CD1c-positive myeloid dendritic cell (primary cell): ENCODE measurements around the gene SIN3A.

ENCODE experiments used
- DNase-seq: peaks from one replicate; pipeline ENCODE4 v3.0.0-alpha.2; 2016; ENCODE audit errors: extremely low spot score

Gene SIN3A

DNA sequence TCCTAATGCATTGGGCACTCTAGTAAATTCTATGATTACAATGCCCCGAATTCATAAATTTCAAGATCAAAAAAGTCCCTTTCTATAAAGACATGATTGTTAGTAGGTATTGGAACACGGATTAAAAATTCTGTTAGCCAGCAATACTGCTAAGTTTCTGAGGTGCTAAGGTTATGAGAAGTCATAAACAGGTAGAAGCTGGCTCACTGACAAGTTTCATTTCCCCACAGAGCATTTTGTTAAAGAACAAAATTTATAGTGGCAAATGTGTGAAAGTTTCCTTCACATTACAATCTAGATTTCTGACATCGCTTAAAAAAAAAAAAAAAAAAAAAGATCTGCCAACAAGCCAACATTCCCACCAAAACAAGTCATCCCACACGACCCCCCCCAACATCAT lies 70.7 kb downstream of the SIN3A start:
- DNase-seq = no peak

DNA sequence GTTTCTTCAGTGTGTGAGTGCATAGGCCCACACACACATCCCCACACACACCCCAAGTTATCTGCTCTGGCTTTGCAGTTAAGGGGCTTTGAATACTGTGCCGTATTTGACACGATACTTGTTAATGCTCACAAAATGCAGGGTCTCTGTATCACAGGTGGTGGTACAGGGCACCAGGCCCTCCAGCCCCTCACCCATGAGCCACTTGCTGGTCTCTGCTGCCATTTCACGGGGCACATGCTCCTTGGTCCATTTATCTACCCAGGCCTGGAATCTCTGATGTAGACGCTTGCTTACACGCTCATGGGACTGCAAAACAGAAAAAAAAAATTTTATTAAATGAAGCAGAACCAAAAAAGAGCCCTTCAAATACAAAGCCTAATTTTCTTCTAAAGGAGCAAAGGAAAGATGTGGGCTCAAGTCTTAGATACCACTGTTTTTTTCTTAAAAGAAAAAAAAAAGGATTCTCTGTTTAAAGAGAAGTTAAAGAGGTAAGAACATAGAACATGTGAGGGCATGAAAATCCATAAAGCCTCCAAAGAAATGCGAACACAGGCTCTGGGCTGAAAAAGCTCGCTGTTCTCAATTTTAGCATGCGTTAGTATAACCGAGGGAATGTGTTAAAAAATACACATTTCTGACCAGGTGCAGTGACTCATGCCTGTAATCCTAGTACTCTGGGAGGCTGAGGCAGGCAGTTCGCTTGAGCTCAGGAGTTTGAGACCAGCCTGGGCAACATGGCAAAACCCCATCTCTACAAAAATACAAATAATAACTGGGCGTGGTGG lies 79.4 kb downstream of the SIN3A start:
- no peak for DNase-seq

DNA sequence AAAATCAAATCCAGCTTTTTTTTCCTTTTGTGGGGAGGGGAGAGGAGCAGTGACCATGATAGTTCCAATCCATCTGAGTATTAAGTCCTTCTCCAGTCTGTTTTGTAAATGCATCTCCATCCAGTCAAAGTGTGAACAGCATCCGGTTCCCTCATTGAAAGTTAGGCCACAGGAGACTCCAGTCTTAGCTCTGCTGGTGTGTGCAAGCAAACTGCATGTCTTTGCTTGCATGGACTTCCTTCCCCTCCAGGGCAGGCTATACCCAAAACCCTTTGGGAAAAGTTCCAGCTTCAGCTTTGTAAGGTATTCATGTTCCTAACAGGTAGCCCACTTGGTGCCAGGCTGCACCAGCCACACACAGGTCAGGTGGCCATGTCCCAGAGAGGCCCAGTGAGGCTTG lies 80.0 kb downstream of the SIN3A start:
- no peak for DNase-seq

DNA sequence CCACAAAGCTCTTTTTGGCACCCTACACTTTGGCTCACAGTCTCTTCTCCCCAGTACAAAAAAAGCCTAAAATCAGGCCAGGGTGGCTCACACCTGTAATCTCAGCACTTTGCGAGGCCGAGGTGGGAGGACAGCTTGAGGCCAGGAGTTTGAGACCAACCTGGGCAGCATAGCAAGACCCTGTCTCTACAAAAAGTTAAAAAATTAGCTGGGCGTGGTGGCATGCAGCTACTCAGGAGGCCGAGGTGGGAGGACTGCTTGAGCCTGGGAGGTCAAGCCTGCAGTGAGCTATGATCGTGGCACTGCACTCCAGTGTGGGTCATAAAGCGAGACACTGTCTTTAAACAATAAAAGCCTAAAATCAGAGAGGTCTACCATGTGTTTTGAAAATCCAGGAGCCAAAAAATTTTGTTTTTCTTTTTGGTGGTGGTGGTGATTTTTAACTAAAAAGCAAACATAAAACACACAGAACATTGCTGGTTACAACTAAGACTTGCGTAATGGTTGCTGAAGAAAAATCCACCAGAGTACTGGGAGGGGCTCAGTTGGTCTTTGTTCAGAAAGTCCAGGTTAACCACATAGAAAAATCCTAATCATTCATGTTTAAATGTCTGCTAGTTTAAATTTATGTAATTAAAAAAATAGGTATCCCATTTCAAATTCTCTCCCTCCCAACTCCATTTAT lies 81.5 kb downstream of the SIN3A start:
- DNase-seq = no peak

DNA sequence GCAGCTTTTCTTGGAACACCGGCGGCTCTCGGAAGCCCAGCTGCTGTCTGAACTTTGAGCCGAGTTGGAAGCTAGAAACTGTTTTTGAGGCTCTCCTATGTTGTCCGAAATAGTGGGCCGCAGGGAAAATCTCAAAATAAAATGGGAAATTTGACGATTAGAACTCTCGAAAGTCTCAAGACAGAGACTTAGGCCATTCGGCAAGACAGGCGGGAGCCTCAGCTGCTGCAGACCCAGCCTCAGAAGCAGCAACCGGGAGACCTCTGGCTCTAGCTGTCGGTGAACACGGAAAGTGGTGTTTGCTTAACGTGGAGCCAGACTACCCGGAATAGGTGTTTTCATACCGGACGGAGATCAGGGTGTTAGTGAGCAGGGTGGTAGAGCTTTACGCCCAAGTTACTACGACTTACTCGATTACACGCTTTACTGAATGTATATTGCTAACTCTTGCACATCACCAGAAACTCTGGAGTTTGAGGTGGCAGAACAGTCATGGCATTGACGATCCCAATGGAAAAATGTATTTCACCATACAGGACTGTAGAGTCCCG lies 82.7 kb downstream of the SIN3A start:
- DNase-seq = no peak

DNA sequence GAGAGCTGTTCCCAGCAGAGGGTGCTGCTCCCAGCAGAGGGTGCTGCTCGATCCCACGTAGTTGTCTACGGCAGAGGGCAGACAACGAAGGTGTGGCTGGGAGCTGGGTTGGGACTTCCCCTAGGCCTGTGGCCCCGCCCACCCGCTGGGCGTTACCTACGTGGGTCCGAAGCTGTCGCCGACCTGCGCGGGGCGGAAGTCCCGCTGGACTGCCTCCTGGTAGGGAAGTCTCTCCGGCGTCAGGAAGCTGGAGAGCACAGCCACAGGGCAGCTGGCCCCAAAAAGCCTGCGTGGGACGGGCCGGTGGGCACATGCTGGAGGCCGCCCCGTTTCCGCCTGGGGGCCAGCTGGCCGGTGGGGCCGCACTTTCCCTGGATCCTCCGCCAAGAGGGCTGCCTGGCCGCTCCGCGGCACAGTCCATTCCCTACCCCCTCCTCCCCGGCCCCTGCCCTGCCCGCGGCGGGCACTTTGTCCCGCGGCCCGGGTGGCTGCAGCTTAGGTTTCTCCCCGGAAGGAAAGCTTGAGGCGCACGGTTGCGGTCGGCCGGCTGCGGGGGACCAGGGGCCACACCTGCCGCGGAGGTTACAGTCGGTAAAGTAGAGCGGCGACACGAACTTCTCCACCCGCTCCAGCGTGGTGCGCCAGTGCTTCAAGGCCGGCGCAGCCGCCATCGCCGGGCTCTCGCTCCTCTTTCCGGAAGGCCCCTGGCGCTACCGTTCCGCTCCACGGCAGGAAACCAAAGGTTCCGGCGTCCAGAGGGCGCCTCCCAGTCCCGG lies 83.4 kb downstream of the SIN3A start, which contains the start of gene MAN2C1:
Gene MAN2C1 (minus strand): TSS at position 695 of the 776 bp plus-strand sequence. CDS start 24 bp downstream, at position 671.
- peak; percentile 98 for DNase-seq

DNA sequence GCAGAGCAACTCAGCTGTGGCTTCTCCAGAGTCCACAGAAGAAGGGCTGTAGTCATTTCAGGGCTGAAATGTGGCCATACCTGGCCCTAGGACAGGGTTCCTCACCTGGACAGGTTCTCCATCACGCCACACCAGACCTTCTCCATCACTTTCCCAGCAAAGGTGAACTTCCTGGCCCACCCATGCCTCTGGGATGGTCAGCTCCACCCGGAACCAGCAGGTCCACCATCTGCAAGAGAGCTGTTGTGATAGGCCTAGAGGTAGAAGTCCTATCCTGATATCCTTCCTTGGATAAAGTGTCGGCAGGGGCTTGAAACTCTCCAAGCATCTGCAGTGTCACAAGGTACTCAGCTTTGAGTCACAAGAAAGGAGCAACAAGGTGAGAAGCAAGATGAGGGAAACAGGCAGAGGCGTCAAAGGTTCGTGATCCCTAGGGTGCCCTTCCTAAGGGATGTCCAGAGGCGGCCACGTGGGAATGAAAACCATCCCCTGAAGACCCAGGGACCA lies 84.0 kb downstream of the SIN3A start:
- DNase-seq = no peak

DNA sequence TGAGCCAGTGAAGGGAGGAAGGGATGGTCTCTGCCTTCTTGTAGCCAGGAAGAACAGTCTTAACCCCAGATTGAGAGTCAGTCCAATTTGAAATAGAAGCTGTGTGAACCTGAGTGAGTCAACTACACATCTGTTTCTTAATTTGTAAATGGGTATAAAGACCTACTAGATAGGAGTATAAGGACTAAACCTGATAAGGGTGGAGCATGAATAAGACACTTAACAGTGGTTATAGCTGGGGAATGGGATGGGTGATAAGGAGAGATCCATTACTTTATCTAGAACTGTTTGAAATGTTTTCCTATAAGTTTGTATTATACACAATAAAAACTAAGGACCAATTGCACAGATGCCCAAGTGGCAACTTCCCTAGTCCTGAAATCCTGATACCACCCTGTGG lies 84.5 kb downstream of the SIN3A start:
- DNase-seq = no peak

DNA sequence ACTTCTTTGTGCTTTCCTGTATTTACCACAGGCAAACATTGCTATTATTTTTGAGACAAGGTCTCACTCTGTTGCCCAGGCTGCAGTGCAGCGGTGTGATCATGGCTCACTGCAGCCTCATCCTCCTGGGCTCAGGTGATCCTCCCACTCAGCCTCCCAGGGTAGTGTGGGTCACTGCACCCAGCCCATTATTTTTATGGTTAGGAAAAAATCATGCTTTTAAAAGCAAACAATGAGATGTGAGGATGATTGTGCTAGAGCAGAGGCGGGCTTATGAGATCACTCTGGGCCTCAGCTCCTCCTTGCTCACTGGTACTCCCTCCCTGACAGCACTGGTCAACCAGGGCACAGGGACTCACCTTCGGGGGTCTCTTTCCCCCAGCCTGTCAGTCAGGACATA lies 85.3 kb downstream of the SIN3A start:
- no peak for DNase-seq

DNA sequence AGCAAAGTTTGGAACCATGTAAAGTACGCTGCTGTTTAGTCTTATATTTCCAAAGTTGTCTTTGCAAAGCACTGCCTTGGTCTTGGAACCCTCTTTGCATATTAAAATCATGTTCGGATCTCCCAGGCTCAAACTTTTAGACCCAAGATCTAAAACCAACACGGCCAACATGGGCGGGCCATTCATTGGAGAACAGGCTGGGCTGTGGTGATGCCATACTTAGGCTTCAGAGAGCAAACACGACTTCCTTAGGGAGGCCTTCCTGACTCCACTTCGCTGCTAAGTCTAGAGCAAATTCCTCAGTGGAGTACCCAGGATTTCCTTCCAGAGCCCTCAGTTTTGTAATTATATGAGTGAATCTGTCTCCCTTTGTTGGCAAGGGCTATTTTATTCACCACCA lies 86.6 kb downstream of the SIN3A start:
- DNase-seq = no peak

DNA sequence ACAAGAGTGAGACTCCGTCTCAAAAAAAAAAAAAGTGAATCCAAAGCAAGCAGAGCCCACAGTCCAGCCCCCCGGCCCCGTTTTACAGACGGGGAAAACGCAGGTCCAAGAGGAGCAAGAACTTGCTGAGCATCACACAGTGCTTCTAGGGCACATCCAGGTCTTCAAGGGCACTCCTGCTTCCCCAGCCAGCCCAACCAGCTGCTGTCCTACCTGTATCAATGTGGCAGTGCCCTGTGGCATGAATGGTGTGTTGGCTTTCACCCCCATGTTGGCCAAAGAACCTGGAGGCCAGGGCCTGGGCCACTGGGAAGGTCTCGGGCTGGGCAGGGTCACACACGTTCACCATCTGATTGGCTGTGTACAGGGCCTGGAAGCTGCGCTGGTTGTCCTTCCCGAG lies 87.7 kb downstream of the SIN3A start:
- DNase-seq = no peak

DNA sequence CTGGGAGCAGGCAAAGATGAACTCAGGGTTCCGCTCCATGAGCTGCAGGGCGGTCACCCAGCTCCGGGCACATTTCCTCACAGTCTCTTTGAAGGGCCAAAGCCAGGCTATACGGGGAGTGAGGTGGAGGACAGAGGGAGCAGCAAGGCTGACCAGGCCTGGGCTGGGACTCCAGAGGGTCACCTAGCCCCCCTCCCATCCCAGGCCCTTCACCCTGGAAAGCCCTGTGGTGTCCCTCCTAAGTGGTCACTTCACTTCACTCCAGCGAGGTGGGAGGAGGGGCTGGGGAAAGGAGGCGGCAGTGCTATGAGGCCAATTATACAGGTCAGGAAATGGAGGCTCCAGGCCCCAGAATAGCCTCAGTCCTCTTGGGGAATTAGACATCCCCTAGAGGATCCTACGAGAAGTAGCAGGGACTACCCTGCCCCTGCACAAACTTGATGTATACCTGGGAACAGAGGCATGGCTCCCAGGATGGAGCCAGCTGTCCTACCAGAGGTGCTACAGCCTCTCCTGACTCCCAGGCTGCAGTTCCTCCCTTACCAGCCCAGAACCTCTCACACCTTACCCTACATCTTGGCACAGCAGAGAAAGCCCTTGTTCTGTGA lies 88.7 kb downstream of the SIN3A start:
- no peak for DNase-seq

DNA sequence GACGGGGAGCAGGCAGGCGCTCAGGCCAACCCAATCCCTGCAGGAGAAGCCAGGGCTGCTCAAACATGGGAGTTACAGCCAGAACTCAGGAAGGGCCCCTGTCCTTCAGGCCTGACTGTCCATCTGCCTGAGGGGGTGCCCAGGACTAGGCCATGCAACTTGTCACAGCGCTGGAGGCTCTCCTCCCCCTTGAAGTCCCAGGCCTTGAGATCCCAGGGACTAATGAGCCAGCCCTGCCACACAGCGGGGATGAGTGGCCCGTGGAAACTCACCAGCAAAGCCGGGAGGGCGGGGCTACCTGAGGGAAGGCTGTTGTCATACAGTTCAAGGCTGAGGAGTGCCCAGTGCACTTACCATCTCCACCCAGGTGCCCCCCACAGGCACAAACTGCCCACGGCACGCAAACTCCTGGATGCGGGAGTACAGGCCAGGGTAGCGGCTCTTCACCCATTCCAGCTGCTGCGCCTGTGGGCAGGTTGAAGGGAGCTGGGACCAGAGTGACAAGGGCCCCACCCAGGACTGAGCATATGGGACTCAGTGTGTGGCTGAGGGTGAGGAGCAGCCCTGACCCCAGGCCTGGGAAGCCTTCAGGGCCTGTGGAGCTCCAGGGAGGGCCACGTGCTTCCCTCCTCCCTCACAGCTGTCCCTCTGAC lies 89.4 kb downstream of the SIN3A start:
- no peak for DNase-seq

DNA sequence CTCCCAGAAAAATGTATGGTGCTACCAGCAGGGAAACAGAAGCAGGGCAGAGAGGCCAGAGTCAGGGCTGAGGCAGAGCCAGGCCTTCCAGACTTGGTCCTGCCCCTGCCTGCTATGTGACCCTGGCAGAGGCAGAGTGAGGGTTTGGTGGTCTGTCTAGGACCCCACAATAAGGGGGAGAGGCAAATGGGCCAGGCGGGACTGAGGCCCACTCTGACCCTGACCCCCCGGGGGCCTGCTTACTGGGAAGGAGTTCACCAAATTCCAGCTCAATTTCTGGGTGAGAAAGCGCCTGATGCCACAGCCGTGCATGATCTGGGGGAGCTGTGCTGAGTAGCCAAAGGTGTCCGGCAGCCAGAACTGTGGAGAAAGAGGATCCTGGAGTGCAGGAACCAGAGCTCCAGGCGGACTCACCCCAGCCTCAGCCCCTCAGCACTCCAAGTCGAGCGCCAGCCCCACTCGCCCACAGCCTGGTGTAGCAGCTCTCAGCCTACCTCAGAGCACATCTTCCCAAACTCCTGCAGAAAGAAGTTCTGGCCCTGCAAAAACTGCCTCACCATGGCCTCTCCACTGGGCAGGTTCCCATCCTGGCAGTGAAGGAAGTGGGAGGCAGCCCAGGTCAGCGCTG lies 90.0 kb downstream of the SIN3A start:
- DNase-seq = no peak

DNA sequence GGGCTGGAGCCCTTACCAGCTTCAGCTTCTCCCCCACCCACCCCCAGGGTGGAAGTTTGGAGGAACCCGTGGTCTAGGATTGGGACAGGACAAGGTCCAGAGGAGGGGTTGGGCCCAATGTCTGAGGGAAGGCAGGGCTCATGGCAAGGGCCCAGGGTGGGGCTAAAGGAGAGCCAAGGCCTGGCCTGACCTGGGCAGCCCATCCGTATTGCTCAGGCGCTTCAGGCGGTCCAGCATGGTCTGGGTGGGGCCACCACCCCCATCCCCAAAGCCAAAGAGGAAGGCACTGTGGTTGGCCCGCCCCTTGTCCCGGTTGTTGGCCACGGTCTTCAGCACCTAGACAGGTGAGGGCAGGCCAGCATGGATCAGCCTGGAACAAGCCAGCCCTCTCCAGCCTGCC lies 90.6 kb downstream of the SIN3A start:
- no peak for DNase-seq

DNA sequence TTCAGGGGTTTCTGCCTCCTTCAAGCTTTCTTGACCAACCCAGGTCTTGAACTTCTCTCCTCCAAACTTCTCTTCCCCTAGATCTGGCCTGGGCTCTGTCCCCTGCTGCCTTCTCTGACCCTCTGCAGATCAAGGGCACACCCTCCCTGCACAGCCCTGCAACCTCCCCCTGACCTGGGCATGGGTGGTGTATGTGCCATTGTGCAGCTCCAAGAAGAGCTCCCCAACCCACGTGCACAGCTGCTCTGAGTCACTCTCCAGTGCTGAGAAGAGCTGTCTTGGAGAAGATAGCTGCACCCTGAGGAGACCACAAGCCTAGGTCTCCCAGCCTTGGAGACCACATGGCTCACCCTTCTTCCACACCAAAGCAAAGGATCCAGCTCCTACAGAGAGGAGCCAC lies 91.1 kb downstream of the SIN3A start:
- no peak for DNase-seq

DNA sequence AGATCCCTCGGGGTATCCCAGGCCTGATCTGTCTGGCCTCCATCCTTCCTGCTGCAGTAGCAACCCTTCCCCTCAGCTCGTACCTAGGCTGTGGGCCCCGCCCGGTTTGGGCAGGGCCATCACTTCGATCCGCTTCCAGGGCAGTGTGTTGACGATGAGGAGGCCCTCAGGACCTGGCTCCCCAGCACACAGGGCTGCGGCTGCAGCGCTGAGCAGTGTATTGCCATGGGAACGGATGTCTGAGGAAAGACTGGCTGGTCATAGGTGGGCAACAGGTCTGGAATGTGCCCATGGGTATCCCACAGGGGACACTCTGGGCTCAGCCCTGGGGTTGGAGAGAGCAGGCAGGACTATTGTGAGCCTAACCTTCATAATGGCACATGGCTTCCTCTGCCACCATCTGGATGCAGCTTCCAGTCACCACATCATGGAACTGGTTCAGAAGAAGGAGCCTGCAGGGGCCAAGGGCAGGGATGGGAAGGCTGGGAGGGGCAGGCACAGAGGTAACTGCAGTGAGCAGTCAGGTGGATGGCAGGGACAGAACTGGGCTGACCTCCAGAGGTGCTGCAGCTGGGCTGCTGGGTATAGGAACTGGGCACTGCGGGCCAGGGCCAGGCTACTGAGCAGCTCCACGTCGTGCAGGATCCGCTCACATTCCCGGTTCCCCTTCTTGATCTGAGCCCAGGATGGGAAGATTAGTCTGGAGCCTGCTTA lies 91.8 kb downstream of the SIN3A start:
- no peak for DNase-seq

DNA sequence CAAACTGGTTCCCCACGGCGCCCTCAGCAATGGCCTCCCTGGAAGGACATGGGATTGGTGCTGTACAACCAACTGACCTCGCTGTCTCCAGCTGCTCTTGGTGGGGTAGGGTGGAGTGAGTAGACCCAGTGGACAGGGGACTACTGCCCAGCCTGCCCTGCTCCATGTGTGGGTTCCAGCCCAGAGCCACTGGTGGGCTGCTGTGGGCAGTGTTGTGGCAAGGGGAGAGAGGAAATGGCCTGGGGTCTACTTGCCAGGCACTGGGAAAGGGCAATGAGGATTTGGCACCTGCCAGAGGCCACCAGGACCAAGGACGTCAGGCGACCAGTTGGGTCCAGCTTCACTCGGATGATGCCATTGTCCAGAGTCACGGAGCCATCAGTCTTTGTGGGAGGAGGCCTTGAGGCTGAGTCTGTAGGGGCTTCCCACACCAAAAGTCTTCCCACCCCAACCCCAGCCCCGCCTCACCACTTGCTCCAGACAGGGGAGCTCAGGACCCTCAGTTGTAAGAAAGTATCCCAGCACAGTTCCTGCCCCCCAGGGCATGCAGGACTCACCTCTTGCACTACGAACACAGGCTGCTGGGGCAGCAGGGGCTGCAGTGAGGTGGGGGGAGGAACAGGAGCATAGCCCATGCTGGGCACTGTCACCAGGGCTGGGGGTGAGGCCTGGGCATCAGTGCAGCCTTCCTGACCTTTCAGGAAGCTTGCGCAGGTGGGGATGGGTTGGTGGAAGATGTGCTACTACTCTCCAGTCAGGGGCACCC lies 92.5 kb downstream of the SIN3A start:
- DNase-seq = no peak

DNA sequence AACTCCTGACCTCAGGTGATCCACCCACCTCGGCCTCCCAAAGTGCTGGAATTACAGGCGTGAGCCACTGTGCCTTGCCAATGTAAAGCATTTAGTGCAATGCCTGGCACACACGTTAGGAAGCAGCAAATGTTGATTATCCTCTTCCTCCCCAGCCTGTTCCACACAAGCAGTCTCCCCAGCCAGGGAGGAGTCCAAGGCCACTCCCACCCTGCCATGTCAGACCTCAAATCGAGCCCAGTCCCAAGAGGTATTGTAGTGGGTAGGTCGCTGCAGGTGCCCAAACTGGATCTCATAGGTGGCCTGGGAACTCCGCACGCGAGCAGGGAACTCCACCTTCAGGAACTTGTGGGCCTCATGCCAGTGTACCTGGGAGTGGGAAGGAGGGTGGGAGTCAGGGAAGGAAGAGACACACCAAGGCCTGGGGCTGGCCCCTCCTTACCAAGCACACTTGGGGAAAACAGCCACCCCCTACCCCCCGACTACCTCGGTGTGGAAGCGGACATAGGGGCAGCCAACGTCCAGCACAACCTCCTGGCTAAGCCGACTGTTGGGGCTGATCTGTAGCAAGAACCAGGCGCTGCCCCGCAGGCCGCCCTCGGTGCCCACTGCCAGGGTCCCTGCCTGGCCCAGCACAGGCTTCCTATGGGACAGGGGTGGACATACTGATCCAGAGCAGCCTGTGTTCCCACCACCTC lies 93.4 kb downstream of the SIN3A start:
- no peak for DNase-seq
